ENCODE results near the gene ATP2B2. TPM values are rescaled to one million over a fixed set of nuclear protein-coding genes. Genes with fewer than 3 reads are reported as not detected.
A peak's percentile ranks its signal among the peaks of the same experiment; 100 is the strongest.

Gene ATP2B2
- total and polyA plus RNA-seq, 9 of the 15 experiments (the other 6 are each of a cell fraction or from before 2014, with no cell fraction given): 0.06 TPM; not detected in 8

GRCh38 chr3:10495003-10495402, 10.4 kb downstream of the ATP2B2 start (continued):
- TF ChIP-seq REST (IDR thresholded peaks at IDR 0.05; ENCODE audit: borderline replicate concordance) (peak; percentile 94), REST (CRISPR knock-in tag; IDR thresholded peaks at IDR 0.05; ENCODE audit: low read depth) (peak; percentile 56; the same call in 1 of the 2 replicates), ESRRA (IDR thresholded peaks at IDR 0.05; ENCODE audit: borderline replicate concordance, low read depth) (peak; percentile 92), ATF3 (IDR thresholded peaks at IDR 0.05) (peak; percentile 70), ATF3 (CRISPR knock-in tag; conservative IDR thresholded peaks at IDR 0.05) (no peak), MTA1 (IDR thresholded peaks at IDR 0.05; ENCODE audit: borderline replicate concordance) (no peak), EHMT2 (IDR thresholded peaks at IDR 0.05) (peak; percentile 86), ZNF699 (CRISPR knock-in tag; IDR thresholded peaks at IDR 0.05; ENCODE audit: insufficient replicate concordance) (no peak), FOSL1 (tag; conservative IDR thresholded peaks at IDR 0.05) (peak; percentile 89), ZFPM2 (CRISPR knock-in tag; IDR thresholded peaks at IDR 0.05) (no peak), POLR2H (tag; IDR thresholded peaks at IDR 0.05; ENCODE audit: low read depth) (no peak), MEIS2 (IDR thresholded peaks at IDR 0.05; ENCODE audit: partially characterized antibody) (peak; percentile 54), ZNF212 (CRISPR knock-in tag; IDR thresholded peaks at IDR 0.05) (no peak), PHF8 (IDR thresholded peaks at IDR 0.05; ENCODE audit: borderline replicate concordance, low read length) (no peak)
